HFF-Myc (cell line): Measurements from ENCODE around the gene ACTN3.

Source experiments
- DNase-seq: peaks from one replicate; pipeline ENCODE4 v3.0.0-alpha.2; 2011; ENCODE audit warnings: low read depth; ENCODE audit errors: extremely low read depth
- H3K4me3 ChIP-seq: replicated peaks from 2 replicates; pipeline ENCODE4 v1.5.1; 2011; ENCODE audit warnings: low read depth, mild to moderate bottlenecking, control low read depth, low read length
- CTCF ChIP-seq: IDR thresholded peaks from 2 replicates; pipeline ENCODE4 v1.5.1; 2012; ENCODE audit warnings: mild to moderate bottlenecking, low read depth, low read length, control low read depth; ENCODE audit errors: missing control alignments

ACTN3 gene

DNA sequence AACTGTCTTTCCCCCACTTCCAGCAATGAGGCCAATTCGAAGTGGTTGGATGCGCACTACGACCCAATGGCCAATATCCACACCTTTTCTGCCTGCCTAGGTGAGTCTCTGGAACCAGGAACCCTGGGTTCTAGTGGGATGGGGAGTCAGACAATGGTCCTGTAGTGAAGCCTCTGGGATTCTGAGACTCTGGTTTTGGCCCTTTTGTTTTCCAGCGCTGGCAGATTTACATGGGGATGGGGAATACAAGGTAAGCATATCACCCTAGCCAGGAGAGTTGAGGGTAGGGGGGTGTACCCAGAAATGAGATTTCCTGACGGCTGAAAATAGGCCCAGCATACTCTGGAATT, 35.7 kb upstream of the ACTN3 start:
- no peak for TF ChIP-seq CTCF
- DNase-seq: no peak

GRCh38 chr11:66523611-66524010, 23.1 kb upstream of the ACTN3 start:
- no peak for TF ChIP-seq CTCF
- no peak overlapping the region for H3K4me3 ChIP-seq
- DNase-seq: no peak

More for the DNA sequence above, 35.7 kb upstream of the ACTN3 start:
- H3K4me3 ChIP-seq: peak overlapping the region; percentile 81

GRCh38 chr11:66524304-66525040, 22.2 kb upstream of the ACTN3 start:
- TF ChIP-seq CTCF: no peak
- no peak for DNase-seq
- H3K4me3 ChIP-seq: no peak overlapping the region

DNA sequence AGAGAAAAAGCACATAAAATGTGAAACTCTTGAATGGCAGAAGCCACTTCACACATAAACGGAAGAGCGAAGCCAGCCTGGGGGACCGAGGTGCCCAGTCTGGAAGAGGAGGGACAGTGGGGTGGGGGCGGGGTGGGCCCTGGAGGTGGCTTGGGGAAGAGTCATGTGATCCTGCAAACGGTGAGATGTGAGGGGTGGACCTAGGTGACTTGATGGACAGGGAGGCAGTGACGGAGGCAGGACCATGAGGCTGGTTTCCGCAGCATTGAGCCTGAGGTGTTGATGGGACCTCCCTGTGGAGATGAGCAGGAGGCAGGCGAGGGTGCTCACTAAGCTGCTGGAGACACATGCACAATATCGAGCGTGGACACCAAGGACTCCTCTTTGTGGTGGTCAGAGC, 17.6 kb upstream of the ACTN3 start:
- DNase-seq: no peak
- no peak for TF ChIP-seq CTCF
- no peak overlapping the region for H3K4me3 ChIP-seq

GRCh38 chr11:66529655-66530054, 17.0 kb upstream of the ACTN3 start:
- no peak for DNase-seq
- no peak for TF ChIP-seq CTCF
- no peak overlapping the region for H3K4me3 ChIP-seq

- no peak for TF ChIP-seq CTCF
Measured at GRCh38 chr11:66530927-66531709, 15.6 kb upstream of the ACTN3 start.

More at GRCh38 chr11:66530927-66531709, 15.6 kb upstream of the ACTN3 start:
- no peak for DNase-seq
- no peak overlapping the region for H3K4me3 ChIP-seq
